GM12864 (cell line): ENCODE data around the gene TFEB.

Experiments used
- DNase-seq: peaks from one replicate; pipeline ENCODE4 v3.0.0-alpha.2; 2011; ENCODE audit warnings: low read depth
- H3K4me3 ChIP-seq: 2 replicates; pipeline ENCODE4 v1.5.1; 2011; ENCODE audit warnings: mild to moderate bottlenecking, low read depth, low read length, control low read depth
- TF ChIP-seq, protein P1 (sequence below): IDR thresholded peaks from 2 replicates; pipeline ENCODE4 v1.5.1; 2011; ENCODE audit warnings: low read depth, mild to moderate bottlenecking, moderate library complexity, low read length, control low read depth, inconsistent platforms; ENCODE audit errors: missing control alignments

The TFEB gene

DNA sequence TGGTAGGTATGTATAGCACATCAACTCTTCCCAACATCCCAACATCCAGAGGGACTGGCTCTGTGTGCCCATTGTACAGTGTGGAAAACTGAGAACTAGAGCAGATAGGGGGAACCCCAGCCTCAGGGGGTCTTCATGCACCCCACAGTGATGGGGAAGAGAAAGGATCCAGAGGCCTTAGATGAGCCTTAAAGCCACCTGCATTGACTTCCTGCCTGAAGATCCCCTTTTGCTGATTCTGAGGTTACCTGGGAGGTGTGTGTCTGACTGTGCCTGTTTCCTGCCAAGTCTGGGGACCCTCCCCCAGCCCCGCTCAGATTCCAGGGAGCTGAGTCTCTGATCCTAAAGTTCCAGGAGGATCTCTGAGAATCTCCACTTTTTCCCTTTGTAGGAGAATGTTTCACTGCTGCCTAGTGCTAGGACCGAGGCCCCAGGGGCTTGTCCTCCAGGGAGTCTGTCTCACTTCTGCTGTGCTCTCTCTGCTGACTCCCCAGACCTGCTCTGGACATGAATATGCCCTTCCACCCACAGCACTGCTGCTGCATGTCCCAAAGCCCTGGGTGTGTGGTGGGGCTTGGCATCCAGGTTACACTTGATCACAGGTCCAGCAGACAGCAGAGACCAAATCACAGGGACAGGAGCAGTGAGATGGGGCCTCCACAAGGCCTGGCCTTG is 24.6 kb upstream of the TFEB start:
- no peak for DNase-seq
- TF ChIP-seq, protein P1, sequence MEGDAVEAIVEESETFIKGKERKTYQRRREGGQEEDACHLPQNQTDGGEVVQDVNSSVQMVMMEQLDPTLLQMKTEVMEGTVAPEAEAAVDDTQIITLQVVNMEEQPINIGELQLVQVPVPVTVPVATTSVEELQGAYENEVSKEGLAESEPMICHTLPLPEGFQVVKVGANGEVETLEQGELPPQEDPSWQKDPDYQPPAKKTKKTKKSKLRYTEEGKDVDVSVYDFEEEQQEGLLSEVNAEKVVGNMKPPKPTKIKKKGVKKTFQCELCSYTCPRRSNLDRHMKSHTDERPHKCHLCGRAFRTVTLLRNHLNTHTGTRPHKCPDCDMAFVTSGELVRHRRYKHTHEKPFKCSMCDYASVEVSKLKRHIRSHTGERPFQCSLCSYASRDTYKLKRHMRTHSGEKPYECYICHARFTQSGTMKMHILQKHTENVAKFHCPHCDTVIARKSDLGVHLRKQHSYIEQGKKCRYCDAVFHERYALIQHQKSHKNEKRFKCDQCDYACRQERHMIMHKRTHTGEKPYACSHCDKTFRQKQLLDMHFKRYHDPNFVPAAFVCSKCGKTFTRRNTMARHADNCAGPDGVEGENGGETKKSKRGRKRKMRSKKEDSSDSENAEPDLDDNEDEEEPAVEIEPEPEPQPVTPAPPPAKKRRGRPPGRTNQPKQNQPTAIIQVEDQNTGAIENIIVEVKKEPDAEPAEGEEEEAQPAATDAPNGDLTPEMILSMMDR = no peak
- H3K4me3 ChIP-seq = no peak overlapping the region

DNA sequence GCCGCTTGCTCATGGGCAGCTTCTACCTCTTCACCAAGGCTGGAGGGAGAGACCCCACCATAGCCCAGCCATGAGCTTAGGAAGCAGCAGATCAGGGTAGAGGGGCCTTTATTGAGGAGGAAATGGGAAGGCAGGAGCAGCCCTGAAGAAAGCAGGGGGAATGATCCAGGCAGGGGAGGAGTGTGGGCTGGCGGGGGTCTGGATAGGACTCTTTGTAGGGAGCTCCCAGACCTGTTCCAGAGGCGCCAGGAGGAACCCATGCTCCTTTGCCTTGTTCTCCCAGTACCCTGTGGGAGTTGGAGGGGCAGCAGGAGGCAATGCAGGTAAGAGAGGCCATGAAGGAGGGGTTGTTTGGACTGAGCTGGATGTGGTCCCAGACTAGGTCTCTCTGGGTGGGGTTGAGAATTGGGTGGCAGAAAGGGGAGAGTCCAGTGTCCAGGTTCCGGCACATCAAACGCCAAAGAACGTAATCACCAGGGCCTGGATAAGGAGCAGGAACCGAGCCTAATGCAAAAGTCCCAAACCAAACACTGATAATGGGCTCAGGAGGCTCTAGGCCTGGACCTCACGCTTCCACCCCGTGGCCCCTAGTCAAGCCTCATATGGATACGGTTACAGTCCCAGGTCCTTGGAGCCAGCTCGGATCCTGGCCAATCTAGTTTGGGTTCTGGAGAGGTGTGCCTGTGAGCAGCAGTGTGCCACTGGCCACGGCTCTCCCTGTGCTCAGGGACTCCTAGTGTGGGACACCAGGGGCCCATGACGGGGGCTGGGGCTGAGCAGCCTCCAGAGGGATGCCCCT is 23.9 kb upstream of the TFEB start:
- TF ChIP-seq, protein P1 = no peak
- no peak overlapping the region for H3K4me3 ChIP-seq
- no peak for DNase-seq

DNA sequence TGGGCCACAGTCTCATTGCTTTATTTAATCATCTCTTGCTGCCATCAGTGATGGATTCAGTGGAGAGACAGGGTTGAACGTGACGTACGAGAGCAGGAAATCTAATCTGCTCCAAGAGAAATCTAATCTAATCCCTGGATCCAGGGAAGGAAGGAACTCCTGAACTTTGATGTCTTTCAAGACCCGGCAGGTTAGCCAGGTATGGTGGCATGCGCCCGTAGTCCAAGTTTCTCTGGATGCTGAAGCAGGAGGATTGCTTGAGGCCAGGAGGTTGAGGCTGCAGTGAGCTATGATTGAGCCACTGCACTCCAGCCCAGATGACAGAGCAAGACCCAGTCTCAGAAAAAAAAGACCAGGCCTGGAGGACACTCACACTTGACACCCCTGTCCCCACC is 23.2 kb upstream of the TFEB start:
- no peak for DNase-seq
- H3K4me3 ChIP-seq = no peak overlapping the region
- TF ChIP-seq, protein P1 = no peak

DNA sequence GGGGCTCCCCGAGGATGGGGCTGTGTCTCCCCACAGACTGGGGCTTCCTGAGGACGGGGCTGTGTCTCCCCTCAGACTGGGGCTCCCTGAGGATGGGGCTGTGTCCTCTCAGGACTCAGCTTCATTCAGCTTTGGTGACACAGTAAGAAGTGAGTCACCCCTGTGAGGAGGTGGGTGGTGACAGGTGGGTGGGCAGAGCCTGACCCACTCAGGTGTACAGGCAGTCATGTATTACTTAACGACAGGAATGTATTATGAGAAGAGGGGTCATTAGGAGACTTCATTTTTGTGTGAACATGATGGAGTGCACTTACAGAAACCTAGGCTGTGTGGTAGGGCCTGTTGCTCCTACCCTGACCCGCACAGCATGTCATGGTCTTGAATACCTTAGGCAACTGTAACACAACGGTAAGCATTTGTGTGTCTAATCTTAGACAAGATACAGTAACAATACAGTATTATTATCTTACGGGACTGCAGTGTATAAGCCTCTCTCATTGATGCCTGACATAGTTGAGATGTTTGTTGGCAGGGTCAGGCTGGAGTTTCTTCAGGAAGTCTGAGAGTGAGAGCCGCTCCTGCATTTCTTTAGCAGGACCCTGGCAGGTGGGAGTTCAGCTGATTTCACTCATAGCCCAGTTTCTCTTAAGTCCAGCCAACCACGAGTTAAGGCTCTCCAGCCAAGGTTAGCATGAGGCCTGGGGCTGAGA is 22.7 kb upstream of the TFEB start:
- no peak for DNase-seq
- H3K4me3 ChIP-seq = no peak overlapping the region
- TF ChIP-seq, protein P1 = no peak

DNA sequence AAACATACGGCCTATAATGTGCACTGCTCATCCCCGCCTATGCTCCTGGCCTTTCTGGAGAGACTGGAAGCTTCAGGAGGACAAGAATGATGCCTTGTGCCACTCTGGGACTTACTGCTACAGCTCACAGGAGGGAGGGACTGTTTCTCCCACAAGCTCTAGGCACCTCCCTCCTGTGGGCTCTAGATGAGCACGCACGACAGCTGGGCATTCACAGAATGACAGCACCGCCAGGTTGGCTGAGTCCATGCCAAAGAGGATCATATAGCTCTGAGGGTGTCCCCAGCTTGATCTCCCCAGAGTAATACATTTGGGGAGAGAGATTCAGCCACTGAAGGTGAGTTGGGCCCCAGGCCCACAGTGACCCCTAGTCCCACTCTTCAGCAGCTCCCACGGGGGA is 21.9 kb upstream of the TFEB start:
- TF ChIP-seq, protein P1 = no peak

DNA sequence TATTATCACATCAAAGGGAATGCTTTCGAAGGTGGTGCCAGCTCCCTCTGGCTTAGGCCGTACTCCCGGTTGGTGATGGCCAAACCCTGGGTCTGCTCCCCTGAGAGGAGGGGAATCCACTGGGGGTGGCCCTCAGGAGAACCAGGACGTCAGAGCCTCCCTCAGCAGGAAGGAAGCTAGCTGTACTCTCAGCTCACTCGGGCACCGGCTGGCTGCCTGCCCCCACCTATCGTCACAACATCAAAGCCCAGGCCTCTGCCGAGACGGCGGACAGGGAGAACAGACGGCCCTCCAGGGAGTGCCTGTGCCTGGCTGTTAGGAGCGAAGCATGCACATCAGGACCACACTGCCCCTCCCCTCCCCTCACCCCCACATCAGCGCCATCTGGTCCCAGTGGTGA is 20.9 kb upstream of the TFEB start:
- H3K4me3 ChIP-seq = no peak overlapping the region
- DNase-seq = no peak
- TF ChIP-seq, protein P1 = no peak

More for the DNA sequence above, 21.9 kb upstream of the TFEB start:
- H3K4me3 ChIP-seq = no peak overlapping the region
- no peak for DNase-seq
